Testis (tissue), 2 donors: Measurements from ENCODE around the gene RGS10.

Source experiments
- CTCF ChIP-seq, 3 experiments: fragments of 450-650 bp in 2 of 3; fragments of 200-600 bp in 1 of 3; sonication (generic) in 1 of 3; IDR thresholded peaks; one replicate each; pipeline ENCODE4 v1.5.1; 2016 to 2019; ENCODE audit warnings: antibody characterized with exemption in 3 of 3, mild to moderate bottlenecking in 2 of 3, moderate library complexity in 1 of 3
- POLR2A ChIP-seq: fragments of 450-650 bp; IDR thresholded peaks from one replicate; pipeline ENCODE4 v1.6.1; 2017; ENCODE audit warnings: antibody characterized with exemption, mild to moderate bottlenecking, moderate library complexity

GRCh38 chr10:119555178-119555784 is 12.8 kb upstream of the RGS10 start:
- no peak for TF ChIP-seq POLR2A
- no peak for TF ChIP-seq CTCF (IDR thresholded peaks at IDR 0.05)
